ENCODE measurements around the gene RAPSN. TPM values are rescaled to one million over a fixed set of nuclear protein-coding genes. Genes with fewer than 3 reads are reported as not detected.

The RAPSN gene
- polyA plus RNA-seq (2012; ENCODE audit: insufficient read depth, insufficient read length) = not detected

- H3K4me3 ChIP-seq (ENCODE audit: low read length) = no peak within 1 kb of the TSS
- no peak for DNase-seq (ENCODE audit: low read depth, low spot score)
These were observed at the start of gene RAPSN for GRCh38 chr11:47448566-47449427. Gene RAPSN (minus strand): TSS chr11:47449136. CDS start chr11:47448964, 172 bp downstream.

GRCh38 chr11:47498149-47498548, 49.2 kb upstream of the RAPSN start:
- DNase-seq (ENCODE audit: low read depth, low spot score) = no peak
- H3K4me3 ChIP-seq (ENCODE audit: low read length) = no peak overlapping the region

GRCh38 chr11:47496808-47497207, 47.9 kb upstream of the RAPSN start:
- H3K4me3 ChIP-seq (ENCODE audit: low read length) = no peak overlapping the region
- DNase-seq (ENCODE audit: low read depth, low spot score) = no peak

GRCh38 chr11:47495856-47496217, 46.9 kb upstream of the RAPSN start:
- H3K4me3 ChIP-seq (ENCODE audit: low read length) = no peak overlapping the region
- DNase-seq (ENCODE audit: low read depth, low spot score) = no peak

- no peak overlapping the region for H3K4me3 ChIP-seq (ENCODE audit: low read length)
- DNase-seq (ENCODE audit: low read depth, low spot score) = no peak
These were observed 46.3 kb upstream of the RAPSN start for GRCh38 chr11:47495011-47495855.

GRCh38 chr11:47489395-47489755, 40.4 kb upstream of the RAPSN start:
- no peak for DNase-seq (ENCODE audit: low read depth, low spot score)
- H3K4me3 ChIP-seq (ENCODE audit: low read length) = no peak overlapping the region

- no peak for DNase-seq (ENCODE audit: low read depth, low spot score)
- H3K4me3 ChIP-seq (ENCODE audit: low read length) = no peak overlapping the region
These were observed 39.9 kb upstream of the RAPSN start for GRCh38 chr11:47488674-47489394.

- no peak for DNase-seq (ENCODE audit: low read depth, low spot score)
These were observed 39.2 kb upstream of the RAPSN start for GRCh38 chr11:47488111-47488510.

GRCh38 chr11:47487421-47487820, 38.5 kb upstream of the RAPSN start:
- DNase-seq (ENCODE audit: low read depth, low spot score) = no peak
- no peak overlapping the region for H3K4me3 ChIP-seq (ENCODE audit: low read length)

More at GRCh38 chr11:47488111-47488510, 39.2 kb upstream of the RAPSN start:
- no peak overlapping the region for H3K4me3 ChIP-seq (ENCODE audit: low read length)

- no peak overlapping the region for H3K4me3 ChIP-seq (ENCODE audit: low read length)
- no peak for DNase-seq (ENCODE audit: low read depth, low spot score)
These were observed 36.2 kb upstream of the RAPSN start for GRCh38 chr11:47485107-47485506.

- no peak overlapping the region for H3K4me3 ChIP-seq (ENCODE audit: low read length)
These were observed 34.5 kb upstream of the RAPSN start for GRCh38 chr11:47483457-47483856.

GRCh38 chr11:47480762-47481161, 31.8 kb upstream of the RAPSN start:
- no peak overlapping the region for H3K4me3 ChIP-seq (ENCODE audit: low read length)
- DNase-seq (ENCODE audit: low read depth, low spot score) = no peak

More at GRCh38 chr11:47483457-47483856, 34.5 kb upstream of the RAPSN start:
- no peak for DNase-seq (ENCODE audit: low read depth, low spot score)

GRCh38 chr11:47478651-47479329, 29.9 kb upstream of the RAPSN start:
- DNase-seq (ENCODE audit: low read depth, low spot score) = no peak
- H3K4me3 ChIP-seq (ENCODE audit: low read length) = no peak overlapping the region

GRCh38 chr11:47477753-47478152, 28.8 kb upstream of the RAPSN start:
- DNase-seq (ENCODE audit: low read depth, low spot score) = no peak

GRCh38 chr11:47477323-47477722, 28.4 kb upstream of the RAPSN start:
- no peak for DNase-seq (ENCODE audit: low read depth, low spot score)
- H3K4me3 ChIP-seq (ENCODE audit: low read length) = no peak overlapping the region

More at GRCh38 chr11:47477753-47478152, 28.8 kb upstream of the RAPSN start:
- no peak overlapping the region for H3K4me3 ChIP-seq (ENCODE audit: low read length)

- no peak overlapping the region for H3K4me3 ChIP-seq (ENCODE audit: low read length)
- DNase-seq (ENCODE audit: low read depth, low spot score) = no peak
These were observed 21.7 kb upstream of the RAPSN start for GRCh38 chr11:47470671-47471070.

GRCh38 chr11:47469361-47470179, 20.6 kb upstream of the RAPSN start:
- DNase-seq (ENCODE audit: low read depth, low spot score) = no peak
- no peak overlapping the region for H3K4me3 ChIP-seq (ENCODE audit: low read length)

GRCh38 chr11:47468598-47469214, 19.8 kb upstream of the RAPSN start:
- H3K4me3 ChIP-seq (ENCODE audit: low read length) = no peak overlapping the region
- DNase-seq (ENCODE audit: low read depth, low spot score) = no peak

Data from Jurkat, Clone E6-1 (cell line).